Natural killer cell (primary cell): ENCODE data around the gene PPP1R2. TPM values are rescaled to one million over a fixed set of nuclear protein-coding genes. Genes with fewer than 3 reads are reported as not detected.

ENCODE experiments used
- ATAC-seq, 3 donors: fragments of 150-1000 bp in 2 of 3; fragments of 200-7000 bp in 1 of 3; cut with Tn5 transposase; 1 replicate in 1 of 3; 2 replicates in 2 of 3; pipeline ENCODE4 v1.10.0; 2021; ENCODE audit warnings: mild to moderate bottlenecking in 2 of 3, moderate library complexity in 2 of 3
- DNase-seq, 2 donors: peaks; one replicate each; pipeline versions ENCODE4 v3.0.0 to v3.0.0-alpha.2; 2013 to 2021; ENCODE audit warnings: mixed read lengths in 1 of 2
- H3K27ac ChIP-seq: one replicate; pipeline ENCODE4 v1.5.1; 2013; ENCODE audit warnings: mild to moderate bottlenecking, low read length
- H3K27me3 ChIP-seq: one replicate; pipeline ENCODE4 v1.6.1; 2013; ENCODE audit warnings: low read length; ENCODE audit not compliant: control insufficient read depth, insufficient read depth
- H3K36me3 ChIP-seq: one replicate; pipeline ENCODE4 v1.6.1; 2013; ENCODE audit warnings: low read length; ENCODE audit not compliant: control insufficient read depth, insufficient read depth
- H3K4me1 ChIP-seq: one replicate; pipeline ENCODE4 v1.6.1; 2013; ENCODE audit warnings: low read length; ENCODE audit not compliant: control insufficient read depth, insufficient read depth
- H3K4me3 ChIP-seq: one replicate; pipeline ENCODE4 v1.5.1; 2013; ENCODE audit warnings: low read length
- H3K9me3 ChIP-seq: one replicate; pipeline ENCODE4 v1.6.1; 2013; ENCODE audit warnings: low read length; ENCODE audit not compliant: control insufficient read depth, insufficient read depth
- H3K27ac Mint-ChIP-seq, 2 donors: one replicate each; pipeline ENCODE4 v1.8.0; 2022; ENCODE audit warnings: mild to moderate bottlenecking in 2 of 2, mixed read lengths in 2 of 2, moderate library complexity in 1 of 2
- H3K27me3 Mint-ChIP-seq, 2 donors: one replicate each; pipeline ENCODE4 v1.8.0; 2022; ENCODE audit warnings: low read depth in 2 of 2, mixed read lengths in 2 of 2
- H3K36me3 Mint-ChIP-seq: one replicate; pipeline ENCODE4 v1.8.0; 2022; ENCODE audit warnings: mixed read lengths
- H3K4me1 Mint-ChIP-seq, 2 donors: one replicate each; pipeline ENCODE4 v1.8.0; 2022; ENCODE audit warnings: mixed read lengths in 2 of 2
- H3K4me3 Mint-ChIP-seq: one replicate; pipeline ENCODE4 v1.8.0; 2022; ENCODE audit warnings: mild to moderate bottlenecking, moderate library complexity, mixed read lengths
- H3K9me3 Mint-ChIP-seq, 2 donors: one replicate each; pipeline ENCODE4 v1.8.0; 2022; ENCODE audit warnings: mixed read lengths in 2 of 2
- WGBS: methylation state at CpG from one replicate; pipeline ENCODE4 v1.1.7; 2013; ENCODE audit warnings: missing lambda C conversion rate; ENCODE audit not compliant: insufficient coverage; 5-methylcytosine and 5-hydroxymethylcytosine counted together
- intact Hi-C: fragments of 100-400 bp; cut with micrococcal nuclease; formaldehyde crosslinking; loops from one replicate; pipeline ENCODE4 v1.14.2; 2022
- total RNA-seq, 4 donors: library from RNA; stranded (reverse); fragments of 120-200 nt in 1 of 4; gene quantifications; one replicate each; pipeline versions ENCODE4 v1.2.3 to v1.2.4, GENCODE V29; 2013 to 2022
- TF ChIP-seq, protein P1 (sequence below): fragments of 200-600 bp; IDR thresholded peaks from one replicate; pipeline ENCODE4 v1.8.0; 2022; ENCODE audit warnings: antibody characterized with exemption

The PPP1R2 gene
- total RNA-seq, 3 donors from 2014 or later (not counting 1 experiment from before 2014, with no cell fraction given) = 89.8 to 97.3 (median 89.9) TPM

DNA sequence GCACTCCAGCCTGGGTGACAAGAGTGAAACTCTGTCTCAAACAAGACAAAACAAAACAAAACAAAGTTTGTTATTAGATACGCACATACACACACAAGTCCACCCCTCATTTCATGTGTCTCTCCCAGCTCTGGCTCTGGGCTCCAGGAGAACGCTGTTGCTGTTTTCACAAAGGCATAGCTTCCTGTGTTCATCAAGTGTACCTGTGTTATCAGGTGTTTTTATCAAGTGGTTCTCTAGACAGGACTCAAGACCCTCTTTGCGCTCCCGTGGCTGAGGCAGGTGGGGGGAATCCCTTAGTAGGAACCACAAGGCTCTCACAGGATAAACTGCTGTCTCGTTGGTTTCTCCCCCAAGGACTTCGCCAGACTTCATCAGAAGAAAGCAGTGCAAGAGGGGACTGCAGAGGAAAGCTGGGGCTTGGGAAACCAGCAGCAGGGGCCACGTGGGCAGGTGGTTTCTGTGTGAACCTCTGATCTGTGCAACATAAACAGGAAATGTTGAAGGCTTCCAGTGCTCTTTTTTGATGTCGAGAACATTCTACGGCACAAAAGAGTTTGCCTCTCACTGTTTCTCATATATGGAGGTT, 6.9 kb upstream of the PPP1R2 start:
- Mint-ChIP-seq H3K4me3 (peak overlapping the region; percentile 86), H3K9me3 (no peaks in the 10 kb centered on the region), H3K27me3 (no peaks in the 10 kb centered on the region), H3K4me1 (peaks cover 59 to 67% of the 10 kb centered on the region in 2 donors), H3K27ac (peak overlapping the region; percentile 95), H3K36me3 (no peaks in the 10 kb centered on the region)
- Histone ChIP-seq H3K27ac (peak overlapping the region; percentile 80), H3K9me3 (no peaks in the 10 kb centered on the region), H3K4me3 (peak overlapping the region; percentile 19), H3K27me3 (no peaks in the 10 kb centered on the region), H3K36me3 (no peaks in the 10 kb centered on the region), H3K4me1 (peaks cover 56% of the 10 kb centered on the region)
- intact Hi-C loops = no loop called here
- WGBS = 8% methylated on average over 8 of the region's 9 CpGs
- peak; percentile 67 to 94 for DNase-seq
- peak; percentile 79 to 86 (median 85) for ATAC-seq
- TF ChIP-seq, protein P1, sequence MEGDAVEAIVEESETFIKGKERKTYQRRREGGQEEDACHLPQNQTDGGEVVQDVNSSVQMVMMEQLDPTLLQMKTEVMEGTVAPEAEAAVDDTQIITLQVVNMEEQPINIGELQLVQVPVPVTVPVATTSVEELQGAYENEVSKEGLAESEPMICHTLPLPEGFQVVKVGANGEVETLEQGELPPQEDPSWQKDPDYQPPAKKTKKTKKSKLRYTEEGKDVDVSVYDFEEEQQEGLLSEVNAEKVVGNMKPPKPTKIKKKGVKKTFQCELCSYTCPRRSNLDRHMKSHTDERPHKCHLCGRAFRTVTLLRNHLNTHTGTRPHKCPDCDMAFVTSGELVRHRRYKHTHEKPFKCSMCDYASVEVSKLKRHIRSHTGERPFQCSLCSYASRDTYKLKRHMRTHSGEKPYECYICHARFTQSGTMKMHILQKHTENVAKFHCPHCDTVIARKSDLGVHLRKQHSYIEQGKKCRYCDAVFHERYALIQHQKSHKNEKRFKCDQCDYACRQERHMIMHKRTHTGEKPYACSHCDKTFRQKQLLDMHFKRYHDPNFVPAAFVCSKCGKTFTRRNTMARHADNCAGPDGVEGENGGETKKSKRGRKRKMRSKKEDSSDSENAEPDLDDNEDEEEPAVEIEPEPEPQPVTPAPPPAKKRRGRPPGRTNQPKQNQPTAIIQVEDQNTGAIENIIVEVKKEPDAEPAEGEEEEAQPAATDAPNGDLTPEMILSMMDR = no peak

DNA sequence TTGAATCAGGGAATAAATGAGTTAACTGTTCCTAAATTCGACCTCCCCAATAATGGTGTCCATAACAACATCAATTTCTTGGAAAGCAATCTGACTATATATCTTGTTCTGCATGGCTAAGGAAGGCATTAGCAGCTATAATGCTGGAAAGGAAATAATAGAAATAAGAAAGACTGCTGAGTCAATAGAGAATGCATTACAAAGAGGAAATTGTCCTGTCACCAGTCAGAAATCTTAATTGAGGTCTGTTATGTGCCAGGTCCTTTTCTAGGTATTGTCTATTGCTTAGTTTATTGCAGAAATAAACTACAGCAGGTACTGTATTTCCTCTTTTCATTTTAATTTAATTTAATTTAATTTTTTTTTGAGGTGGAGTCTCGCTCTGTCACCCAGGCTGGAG, 5.9 kb upstream of the PPP1R2 start:
- ATAC-seq (no peak), DNase-seq (peak in 1 of 2 donors; percentile 46)
- H3K4me3 Mint-ChIP-seq = peak overlapping the region; percentile 60
- WGBS = 57% methylated on average over 1 of the region's 2 CpGs
- no peak overlapping the region for H3K4me3 ChIP-seq
- H3K27ac ChIP-seq = no peak overlapping the region
- H3K27me3 ChIP-seq = no peaks in the 10 kb centered on the region
- H3K9me3 ChIP-seq = no peaks in the 10 kb centered on the region
- TF ChIP-seq, protein P1 = no peak
- H3K9me3 Mint-ChIP-seq = no peaks in the 10 kb centered on the region
- H3K27me3 Mint-ChIP-seq = no peaks in the 10 kb centered on the region
- H3K36me3 ChIP-seq = no peaks in the 10 kb centered on the region
- intact Hi-C loops = no loop called here
- no peaks in the 10 kb centered on the region for H3K36me3 Mint-ChIP-seq
- H3K27ac Mint-ChIP-seq = peak overlapping the region; percentile 35 to 41
- H3K4me1 ChIP-seq = peaks cover 66% of the 10 kb centered on the region
- H3K4me1 Mint-ChIP-seq = peaks cover 68 to 75% of the 10 kb centered on the region in 2 donors

DNA sequence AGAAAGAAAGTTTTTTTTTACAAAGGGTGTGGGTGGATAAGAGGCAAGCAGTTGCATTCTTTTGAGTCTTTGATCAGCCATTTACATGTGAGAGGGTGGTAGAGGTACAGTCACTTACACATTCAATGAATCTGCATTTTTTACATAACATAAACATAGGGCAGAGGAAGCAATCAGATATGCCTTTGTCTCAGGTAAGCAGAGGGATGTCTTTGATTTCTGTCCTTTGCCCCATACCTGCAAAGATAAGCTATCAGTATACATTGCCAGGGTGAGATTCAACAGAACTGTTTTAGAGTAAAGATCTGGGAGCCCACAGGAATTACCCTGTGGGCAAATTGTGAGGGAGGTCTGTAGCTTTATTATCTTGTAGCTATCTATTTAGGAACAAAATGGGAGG, 5.4 kb upstream of the PPP1R2 start:
- Histone ChIP-seq H3K27me3 (no peaks in the 10 kb centered on the region), H3K9me3 (no peaks in the 10 kb centered on the region), H3K4me1 (peaks cover 71% of the 10 kb centered on the region), H3K36me3 (no peaks in the 10 kb centered on the region), H3K4me3 (no peak overlapping the region), H3K27ac (no peak overlapping the region)
- no peaks in the 10 kb centered on the region for H3K36me3 Mint-ChIP-seq
- peak overlapping the region; percentile 35 to 41 for H3K27ac Mint-ChIP-seq
- H3K4me1 Mint-ChIP-seq = peaks cover 73 to 79% of the 10 kb centered on the region in 2 donors
- peak in 1 of 2 donors; percentile 43 for DNase-seq
- intact Hi-C loops = no loop called here
- TF ChIP-seq, protein P1 = no peak
- H3K27me3 Mint-ChIP-seq = no peaks in the 10 kb centered on the region
- H3K4me3 Mint-ChIP-seq = peak overlapping the region; percentile 60
- ATAC-seq = no peak
- no peaks in the 10 kb centered on the region for H3K9me3 Mint-ChIP-seq

DNA sequence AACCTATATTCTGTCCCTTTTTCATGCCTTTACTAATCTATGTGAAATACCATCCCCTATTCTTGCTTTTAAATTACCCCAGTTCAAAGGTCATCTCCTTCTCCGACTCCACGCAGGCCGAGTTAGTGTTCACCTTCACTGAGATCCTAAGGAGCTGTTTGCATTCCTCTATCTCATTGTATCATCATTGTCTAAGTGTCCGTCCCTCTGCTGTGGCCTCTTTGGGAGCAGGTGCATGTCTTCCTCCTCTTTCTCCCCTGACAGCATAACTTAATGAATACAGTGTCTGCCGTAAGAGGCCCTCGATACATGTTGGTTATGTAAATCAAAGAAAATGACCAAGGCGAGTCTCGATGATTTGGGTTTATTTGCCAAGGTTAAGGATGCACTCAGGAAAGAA, 4.9 kb upstream of the PPP1R2 start:
- Mint-ChIP-seq H3K27me3 (no peaks in the 10 kb centered on the region), H3K27ac (peak overlapping the region; percentile 35 to 41), H3K9me3 (no peaks in the 10 kb centered on the region), H3K4me1 (peaks cover 73 to 76% of the 10 kb centered on the region in 2 donors), H3K36me3 (no peaks in the 10 kb centered on the region), H3K4me3 (peak overlapping the region; percentile 60)
- Histone ChIP-seq H3K27me3 (no peaks in the 10 kb centered on the region), H3K27ac (no peak overlapping the region), H3K4me1 (peaks cover 69% of the 10 kb centered on the region), H3K9me3 (no peaks in the 10 kb centered on the region), H3K4me3 (no peak overlapping the region), H3K36me3 (no peaks in the 10 kb centered on the region)
- no peak for ATAC-seq
- intact Hi-C loops = no loop called here
- WGBS = 97% methylated on average over 8 of the region's 8 CpGs
- TF ChIP-seq, protein P1 = no peak
- DNase-seq = no peak
